Mucosa of gallbladder (tissue), 1 donor: ENCODE results near the gene CYCS. TPM values are rescaled to one million over a fixed set of nuclear protein-coding genes. Genes with fewer than 3 reads are reported as not detected.

Experiments used
- total RNA-seq: library from RNA; stranded (reverse); gene quantifications from one replicate; pipeline ENCODE4 v1.2.1, GENCODE V29; 2021
- donor health status: DM: no; HTN: no; CAD: no.

CYCS gene
- total RNA-seq, 1 donor from 2014 or later, result 120 TPM

Other genes with a start within 250 kb of the CYCS start
- gene OSBPL3, start 145.1 kb downstream of the CYCS start, total RNA-seq, result 20.5 TPM
- gene NPVF, start 103.2 kb upstream of the CYCS start, total RNA-seq, result not detected